ENCODE results near the gene PIN4.
"Not testable (repeated sequence)": the region's sequence is repeated elsewhere in the genome, so short reads cannot be mapped to it uniquely, and the experiment has no call there.

PIN4 gene

GRCh38 chrX:72201836-72202536, 20.4 kb downstream of the PIN4 start:
- DNase-seq (ENCODE audit: low read depth in 2 of 2), result no peak

- DNase-seq (ENCODE audit: low read depth in 2 of 2), result no peak
These were observed 21.3 kb downstream of the PIN4 start for GRCh38 chrX:72202792-72203401.

GRCh38 chrX:72203421-72203820, 21.9 kb downstream of the PIN4 start:
- no peak for DNase-seq (ENCODE audit: low read depth in 2 of 2)

- no peak for DNase-seq (ENCODE audit: low read depth in 2 of 2)
These were observed 24.1 kb downstream of the PIN4 start for GRCh38 chrX:72205706-72206105.

- DNase-seq (ENCODE audit: low read depth in 2 of 2), result no peak
These were observed 25.8 kb downstream of the PIN4 start for GRCh38 chrX:72207366-72207765.

GRCh38 chrX:72208126-72208800, 26.7 kb downstream of the PIN4 start:
- no peak for DNase-seq (ENCODE audit: low read depth in 2 of 2)

- DNase-seq (ENCODE audit: low read depth in 2 of 2), result no peak
These were observed 35.4 kb downstream of the PIN4 start for GRCh38 chrX:72216973-72217372.

GRCh38 chrX:72220375-72220774, 38.8 kb downstream of the PIN4 start:
- not testable (repeated sequence) for DNase-seq (ENCODE audit: low read depth in 2 of 2)

GRCh38 chrX:72230290-72230689, 48.7 kb downstream of the PIN4 start:
- DNase-seq (ENCODE audit: low read depth in 2 of 2), result no peak

GRCh38 chrX:72236841-72237240, 55.3 kb downstream of the PIN4 start:
- DNase-seq (ENCODE audit: low read depth in 2 of 2), result no peak

- DNase-seq (ENCODE audit: low read depth in 2 of 2), result no peak
These were observed 56.6 kb downstream of the PIN4 start for GRCh38 chrX:72238183-72238582.

- DNase-seq (ENCODE audit: low read depth in 2 of 2), result peak; percentile 73 to 77
These were observed 57.3 kb downstream of the PIN4 start, which contains the start of gene ERCC6L for GRCh38 chrX:72238721-72239475. Gene ERCC6L (minus strand): TSS chrX:72239027. CDS start chrX:72238911, 116 bp downstream.

- DNase-seq (ENCODE audit: low read depth in 2 of 2), result no peak
These were observed 59.4 kb downstream of the PIN4 start for GRCh38 chrX:72240976-72241375.

GRCh38 chrX:72243472-72243871, 61.9 kb downstream of the PIN4 start:
- DNase-seq (ENCODE audit: low read depth in 2 of 2), result no peak

- DNase-seq (ENCODE audit: low read depth in 2 of 2), result peak; percentile 9 to 36
These were observed 64.0 kb downstream of the PIN4 start for GRCh38 chrX:72245461-72246089.

GRCh38 chrX:72247206-72247942, 65.8 kb downstream of the PIN4 start:
- DNase-seq (ENCODE audit: low read depth in 2 of 2), result no peak

Data from stimulated activated CD4-positive, alpha-beta T cell treated with anti-CD3 and anti-CD28 coated beads, Interleukin-1b, Interleukin-23, amount 100 ng/mL, for 4 hours (primary cell).